Measurements from ENCODE around the gene GPHN. TPM values are rescaled to one million over a fixed set of nuclear protein-coding genes. Genes with fewer than 3 reads are reported as not detected.
"Not testable (repeated sequence)": the region's sequence is repeated elsewhere in the genome, so short reads cannot be mapped to it uniquely, and the experiment has no call there.

GPHN gene
- total RNA-seq, 4 donors from 2014 or later = 16.7 to 34.8 (median 27.0) TPM

- Histone ChIP-seq H3K36me3 (peaks cover 13% of the 10 kb centered on the region), H3K9me3 (no peaks in the 10 kb centered on the region), H3K27ac (no peak overlapping the region), H3K4me3 (no peak overlapping the region), H3K4me1 (no peaks in the 10 kb centered on the region), H3K27me3 (no peaks in the 10 kb centered on the region)
- TF ChIP-seq POLR2AphosphoS5 (IDR thresholded peaks at IDR 0.05) = no peak
- TF ChIP-seq POLR2A (IDR thresholded peaks at IDR 0.05) = no peak
- TF ChIP-seq EP300 (IDR thresholded peaks at IDR 0.05) = no peak
- no peak for TF ChIP-seq CTCF (IDR thresholded peaks at IDR 0.05)
- no peak for DNase-seq (ENCODE audit: low spot score in 2 of 2)
Observed at GRCh38 chr14:67060546-67060945, 552.6 kb downstream of the GPHN start.

GRCh38 chr14:67067070-67067814 is 559.3 kb downstream of the GPHN start:
- H3K4me3 ChIP-seq; DNase-seq (ENCODE audit: low spot score in 2 of 2); H3K4me1 ChIP-seq; H3K36me3 ChIP-seq; H3K27ac ChIP-seq; H3K27me3 ChIP-seq; H3K9me3 ChIP-seq: not testable (repeated sequence)
- WGBS = 94% methylated on average over 7 of the region's 7 CpGs

- DNase-seq (ENCODE audit: low spot score in 2 of 2) = no peak
- Histone ChIP-seq H3K36me3 (no peaks in the 10 kb centered on the region), H3K9me3 (no peaks in the 10 kb centered on the region), H3K27ac (no peak overlapping the region), H3K4me1 (no peaks in the 10 kb centered on the region), H3K27me3 (no peaks in the 10 kb centered on the region), H3K4me3 (no peak overlapping the region)
- 69% methylated on average over 1 of the region's 1 CpG for WGBS
- TF ChIP-seq EP300 (IDR thresholded peaks at IDR 0.05) = no peak
- no peak for TF ChIP-seq POLR2AphosphoS5 (IDR thresholded peaks at IDR 0.05)
Observed at GRCh38 chr14:67068251-67068650, 560.3 kb downstream of the GPHN start.

- H3K27ac ChIP-seq = no peak overlapping the region
Observed at GRCh38 chr14:67071506-67071905, 563.6 kb downstream of the GPHN start.

GRCh38 chr14:67077921-67078320 is 570.0 kb downstream of the GPHN start:
- Histone ChIP-seq H3K36me3 (no peaks in the 10 kb centered on the region), H3K27me3 (no peaks in the 10 kb centered on the region), H3K4me1 (no peaks in the 10 kb centered on the region), H3K9me3 (peaks cover 10% of the 10 kb centered on the region), H3K4me3 (no peak overlapping the region), H3K27ac (no peak overlapping the region)
- DNase-seq (ENCODE audit: low spot score in 2 of 2) = no peak
- TF ChIP-seq POLR2A (IDR thresholded peaks at IDR 0.05) (no peak), POLR2AphosphoS5 (IDR thresholded peaks at IDR 0.05) (no peak), CTCF (IDR thresholded peaks at IDR 0.05) (no peak), EP300 (IDR thresholded peaks at IDR 0.05) (no peak)
- WGBS = 79% methylated on average over 3 of the region's 3 CpGs

More at GRCh38 chr14:67071506-67071905, 563.6 kb downstream of the GPHN start:
- TF ChIP-seq POLR2AphosphoS5 (IDR thresholded peaks at IDR 0.05) (no peak), POLR2A (IDR thresholded peaks at IDR 0.05) (no peak), CTCF (IDR thresholded peaks at IDR 0.05) (no peak), EP300 (IDR thresholded peaks at IDR 0.05) (no peak)
- no peak for DNase-seq (ENCODE audit: low spot score in 2 of 2)
- Histone ChIP-seq H3K27me3 (no peaks in the 10 kb centered on the region), H3K4me1 (no peaks in the 10 kb centered on the region), H3K9me3 (no peaks in the 10 kb centered on the region), H3K4me3 (no peak overlapping the region), H3K36me3 (no peaks in the 10 kb centered on the region)
- 77% methylated on average over 3 of the region's 3 CpGs for WGBS

- TF ChIP-seq EP300 (IDR thresholded peaks at IDR 0.05) = no peak
- no peak for TF ChIP-seq POLR2AphosphoS5 (IDR thresholded peaks at IDR 0.05)
- Histone ChIP-seq H3K4me3 (no peak overlapping the region), H3K36me3 (no peaks in the 10 kb centered on the region), H3K4me1 (no peaks in the 10 kb centered on the region), H3K27me3 (no peaks in the 10 kb centered on the region), H3K9me3 (peaks cover 10% of the 10 kb centered on the region), H3K27ac (no peak overlapping the region)
- no peak for DNase-seq (ENCODE audit: low spot score in 2 of 2)
Observed at GRCh38 chr14:67079846-67080245, 571.9 kb downstream of the GPHN start.

- Histone ChIP-seq H3K36me3 (no peaks in the 10 kb centered on the region), H3K27me3 (no peaks in the 10 kb centered on the region), H3K27ac (no peak overlapping the region), H3K4me3 (no peak overlapping the region), H3K9me3 (peaks cover 20% of the 10 kb centered on the region), H3K4me1 (no peaks in the 10 kb centered on the region)
- DNase-seq (ENCODE audit: low spot score in 2 of 2) = no peak
- TF ChIP-seq POLR2A (IDR thresholded peaks at IDR 0.05) (no peak), EP300 (IDR thresholded peaks at IDR 0.05) (no peak), POLR2AphosphoS5 (IDR thresholded peaks at IDR 0.05) (no peak), CTCF (IDR thresholded peaks at IDR 0.05) (no peak)
- 87% methylated on average over 1 of the region's 1 CpG for WGBS
Observed at GRCh38 chr14:67108230-67108629, 600.3 kb downstream of the GPHN start.
